HG03521 (cell line): ENCODE results near the gene DZIP1.
"Not testable (repeated sequence)": the region's sequence is repeated elsewhere in the genome, so short reads cannot be mapped to it uniquely, and the experiment has no call there.

ENCODE experiments used
- ATAC-seq: cut with Tn5 transposase; IDR thresholded peaks from one replicate; pipeline ENCODE4 v1.9.1; 2021; ENCODE audit warnings: mild to moderate bottlenecking, moderate library complexity; ENCODE audit not compliant: unreplicated experiment

The DZIP1 gene

DNA sequence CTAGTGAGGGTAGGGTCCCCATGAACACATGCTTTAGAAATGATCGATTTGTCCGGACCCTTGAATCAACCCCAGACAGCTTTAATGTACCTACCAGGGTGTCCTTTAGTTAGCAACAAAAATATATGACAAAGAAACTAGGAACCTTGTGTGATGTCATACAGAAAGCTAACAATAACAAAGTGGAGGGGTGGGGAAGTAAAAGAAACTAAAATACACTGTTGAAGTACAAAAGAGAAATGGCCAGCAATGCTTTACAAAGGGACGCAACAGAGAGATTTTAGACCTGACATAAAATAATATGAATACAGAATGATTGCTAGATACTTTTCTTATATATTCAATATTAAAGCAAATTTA lies 40.0 kb downstream of the DZIP1 start:
- ATAC-seq, result no peak

DNA sequence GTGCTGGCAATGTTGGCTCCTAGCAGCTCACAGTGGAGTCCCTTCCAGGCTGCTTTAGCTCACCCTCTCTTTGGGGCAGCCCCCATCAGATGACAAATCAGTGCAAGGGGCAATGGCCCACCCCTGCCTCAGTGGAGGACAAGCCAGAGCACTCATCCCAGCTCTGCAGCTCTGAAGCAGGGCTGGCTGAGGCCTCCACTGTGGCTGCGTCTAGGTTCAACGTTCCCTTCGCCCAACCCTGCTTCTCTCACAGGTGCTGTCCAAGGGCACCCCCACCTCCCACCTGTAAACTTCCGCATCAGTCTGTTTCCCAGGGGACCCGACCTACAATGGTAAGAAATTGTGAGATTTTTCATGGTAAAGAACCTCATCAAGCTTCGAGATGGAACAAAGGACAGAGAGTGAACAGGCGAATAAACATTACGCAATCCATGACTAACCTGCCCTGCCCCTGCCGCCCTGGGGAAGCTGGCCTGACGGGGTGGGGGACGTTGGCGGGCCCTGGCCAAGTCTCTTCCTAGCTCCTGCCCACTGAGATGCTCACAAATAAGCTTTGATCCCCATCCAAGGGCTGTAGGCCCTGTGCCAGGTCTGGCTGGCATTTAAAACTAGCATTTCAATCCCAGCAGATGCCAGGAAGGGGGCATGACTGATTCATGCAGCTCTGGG lies 40.5 kb downstream of the DZIP1 start:
- no peak for ATAC-seq

DNA sequence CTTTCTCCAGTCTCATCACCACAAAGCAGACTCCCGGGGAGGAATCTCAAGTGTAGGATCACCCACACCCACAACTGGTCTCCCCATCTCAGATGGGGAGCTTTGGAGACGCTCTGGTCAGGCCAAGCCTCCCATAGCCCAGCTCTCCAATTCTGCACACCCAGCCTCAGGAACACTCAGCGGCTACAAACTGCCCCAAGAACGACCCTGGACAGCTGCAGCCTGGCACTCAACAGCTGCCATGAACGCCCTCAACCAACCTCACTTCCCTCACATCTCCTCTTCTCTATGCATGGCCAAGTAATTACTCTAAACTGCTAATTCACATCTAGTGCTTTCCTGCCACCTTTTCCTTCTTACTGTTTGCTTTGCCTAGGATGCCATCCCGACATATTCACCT lies 42.6 kb downstream of the DZIP1 start:
- ATAC-seq, result no peak

- ATAC-seq, result no peak
These were observed 43.3 kb downstream of the DZIP1 start for GRCh38 chr13:95601216-95601615.

GRCh38 chr13:95596701-95597100 lies 47.8 kb downstream of the DZIP1 start:
- no peak for ATAC-seq

DNA sequence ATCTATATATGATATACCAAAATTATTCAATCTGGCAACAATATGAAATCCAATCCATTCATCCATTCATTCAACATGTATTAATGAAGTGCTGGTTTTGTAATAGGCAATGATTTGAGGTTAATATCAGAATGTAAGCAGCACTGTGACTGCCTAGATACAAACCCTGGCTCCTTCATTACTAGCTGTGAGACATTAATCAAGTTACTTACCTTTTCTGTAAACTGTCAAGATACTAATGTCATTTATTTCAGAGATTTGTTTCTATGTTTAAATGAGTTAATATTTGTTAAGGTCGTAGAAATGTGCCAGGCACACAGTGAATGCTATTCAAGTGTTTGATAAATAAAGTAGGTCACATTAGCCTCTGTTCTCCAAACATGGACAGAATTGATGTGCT lies 51.0 kb downstream of the DZIP1 start:
- no peak for ATAC-seq

GRCh38 chr13:95588721-95589120 lies 55.8 kb downstream of the DZIP1 start:
- ATAC-seq, result no peak

DNA sequence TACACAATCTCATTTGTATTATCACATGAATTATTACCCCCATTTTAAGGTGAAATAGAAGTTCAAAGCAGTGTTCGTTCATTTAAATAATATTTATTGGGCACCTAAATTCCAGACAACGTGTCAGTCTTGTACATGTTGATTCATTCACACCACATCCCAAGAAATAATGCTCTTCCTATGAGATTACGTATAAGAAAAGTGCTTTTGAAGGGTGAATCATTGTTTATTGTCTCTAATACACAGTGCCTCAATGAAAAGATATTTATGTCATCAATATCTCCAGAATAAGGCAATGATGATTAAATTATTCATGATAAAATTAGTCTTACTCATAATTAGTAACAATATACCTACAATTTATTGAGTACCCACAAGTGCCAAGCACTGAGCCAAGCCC lies 56.4 kb downstream of the DZIP1 start:
- no peak for ATAC-seq

GRCh38 chr13:95585867-95586266 lies 58.6 kb downstream of the DZIP1 start:
- ATAC-seq, result no peak

DNA sequence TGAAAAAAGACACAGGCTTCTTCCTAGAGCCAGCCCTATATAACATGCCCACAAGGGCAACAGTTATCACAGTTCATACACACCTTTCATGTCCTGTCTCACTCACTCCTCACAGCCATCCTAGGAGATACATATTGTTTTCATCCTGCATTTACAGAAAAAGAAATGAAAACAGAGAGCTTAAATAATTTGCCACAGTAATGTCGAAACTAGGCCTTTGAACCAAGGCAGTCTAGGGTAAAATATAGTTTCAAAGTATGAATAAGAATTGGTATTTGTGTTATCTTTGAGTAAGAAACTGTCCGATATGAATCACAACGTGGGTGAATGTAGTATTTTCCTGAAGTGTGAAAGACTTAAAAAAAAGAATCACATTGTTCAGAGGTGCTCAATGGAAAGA lies 65.2 kb downstream of the DZIP1 start:
- ATAC-seq, result peak; percentile 50

- no peak for ATAC-seq
These were observed 71.3 kb downstream of the DZIP1 start for GRCh38 chr13:95573221-95573620.

GRCh38 chr13:95571941-95572340 lies 72.6 kb downstream of the DZIP1 start:
- no peak for ATAC-seq

- ATAC-seq, result no peak
These were observed 74.5 kb downstream of the DZIP1 start for GRCh38 chr13:95570016-95570415.

GRCh38 chr13:95568131-95568530 lies 76.4 kb downstream of the DZIP1 start:
- no peak for ATAC-seq

- ATAC-seq, result not testable (repeated sequence)
These were observed 78.7 kb downstream of the DZIP1 start for GRCh38 chr13:95565758-95566157.

- no peak for ATAC-seq
These were observed 79.7 kb downstream of the DZIP1 start for GRCh38 chr13:95564733-95565291.

- no peak for ATAC-seq
These were observed 80.4 kb downstream of the DZIP1 start for GRCh38 chr13:95564091-95564490.

- no peak for ATAC-seq
These were observed 84.1 kb downstream of the DZIP1 start for GRCh38 chr13:95560387-95560786.

DNA sequence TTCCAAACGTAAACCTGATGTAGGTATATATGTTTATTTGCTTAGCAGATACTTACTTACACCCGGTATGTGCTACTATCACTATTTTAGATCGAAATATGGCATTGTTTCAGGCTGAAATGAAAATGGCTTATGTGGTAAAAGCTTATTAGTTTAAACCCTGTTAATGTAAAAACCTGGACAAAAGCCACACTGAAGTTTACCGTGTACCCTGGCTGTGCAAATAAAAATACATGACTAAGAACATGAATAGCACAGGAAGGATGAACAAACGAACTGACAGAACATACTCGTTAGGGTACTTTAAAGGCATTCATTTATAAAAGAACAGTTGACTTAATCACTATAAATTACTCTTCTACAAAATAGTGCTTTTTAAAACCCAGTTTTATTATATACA lies 85.4 kb downstream of the DZIP1 start:
- ATAC-seq, result no peak

DNA sequence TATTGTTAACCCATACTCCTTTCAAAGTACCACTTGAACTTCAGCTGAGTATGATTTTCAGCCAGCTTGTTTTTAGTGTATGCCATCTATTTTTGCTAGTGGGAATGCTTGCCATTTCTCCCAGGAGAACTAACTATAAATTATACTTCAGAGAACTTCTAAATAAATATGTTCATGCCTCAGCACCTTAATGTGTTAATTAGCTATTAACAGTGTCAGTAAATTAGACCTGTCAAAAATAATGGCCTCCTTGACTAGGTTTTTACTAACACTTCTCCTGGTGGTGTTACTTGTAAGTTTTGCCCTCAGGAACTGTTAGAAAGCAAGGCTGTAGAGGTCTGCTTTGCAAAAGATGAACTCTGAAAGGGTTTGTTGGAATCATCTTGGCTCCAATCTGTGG lies 87.5 kb downstream of the DZIP1 start:
- no peak for ATAC-seq

GRCh38 chr13:95553581-95554385 lies 90.7 kb downstream of the DZIP1 start:
- ATAC-seq, result no peak
